Smooth muscle cell (in vitro differentiated cells): Measurements from ENCODE around the gene RPL12. TPM values are rescaled to one million over a fixed set of nuclear protein-coding genes. Genes with fewer than 3 reads are reported as not detected.

Experiments
- DNase-seq: peaks from one replicate; lab custom pipeline; 2025; ENCODE audit not compliant: unreplicated experiment; lab: John Stamatoyannopoulos, UW
- H2AFZ ChIP-seq: fragments of 200-600 bp; sonication (generic); 2 replicates; pipeline ENCODE4 v1.6.0; 2016; ENCODE audit warnings: antibody characterized with exemption, low read depth, mild to moderate bottlenecking
- H3F3A ChIP-seq: fragments of 200-600 bp; sonication (generic); 2 replicates; pipeline ENCODE4 v1.6.0; 2017; ENCODE audit warnings: antibody characterized with exemption, low read depth
- H3K27ac ChIP-seq: fragments of 200-600 bp; sonication (generic); 2 replicates; pipeline ENCODE4 v1.5.1; 2016; ENCODE audit warnings: low read depth, mild to moderate bottlenecking
- H3K27me3 ChIP-seq: fragments of 200-600 bp; sonication (generic); 2 replicates; pipeline ENCODE4 v1.6.1; 2016; ENCODE audit warnings: low read depth, mild to moderate bottlenecking
- H3K36me3 ChIP-seq: fragments of 200-600 bp; sonication (generic); 2 replicates; pipeline ENCODE4 v1.5.1; 2016; ENCODE audit warnings: low read depth
- H3K4me1 ChIP-seq: fragments of 200-600 bp; sonication (generic); 2 replicates; pipeline ENCODE4 v1.5.1; 2016; ENCODE audit warnings: low read depth
- H3K4me2 ChIP-seq: fragments of 200-600 bp; sonication (generic); 2 replicates; pipeline ENCODE4 v1.6.0; 2016; ENCODE audit warnings: mild to moderate bottlenecking
- H3K4me3 ChIP-seq: fragments of 200-600 bp; sonication (generic); 2 replicates; pipeline ENCODE4 v1.5.1; 2016; ENCODE audit warnings: mild to moderate bottlenecking
- H3K79me2 ChIP-seq: fragments of 200-600 bp; sonication (generic); 2 replicates; pipeline ENCODE4 v1.6.0; 2016; ENCODE audit warnings: low read depth, mild to moderate bottlenecking
- H3K9ac ChIP-seq: fragments of 200-600 bp; sonication (generic); 2 replicates; pipeline ENCODE4 v1.6.0; 2016; ENCODE audit warnings: low read depth
- H3K9me3 ChIP-seq: fragments of 200-600 bp; sonication (generic); replicated peaks from 2 replicates; pipeline ENCODE4 v1.5.1; 2016; ENCODE audit warnings: low read depth
- H4K20me1 ChIP-seq: fragments of 200-600 bp; sonication (generic); 2 replicates; pipeline ENCODE4 v1.6.0; 2016; ENCODE audit warnings: low read depth
- WGBS: methylation state at CpG from one replicate; pipeline ENCODE4 v1.1.7; 2016; ENCODE audit warnings: low lambda C conversion rate; 5-methylcytosine and 5-hydroxymethylcytosine counted together
- polyA plus RNA-seq: library from polyadenylated mRNA; unstranded; fragments of >200 nt; fragmentation: Nextera tagmentation; extraction: Ambion mirVana; gene quantifications from 2 replicates; pipeline ENCODE4 v1.2.1, GENCODE V29; 2016
- total RNA-seq: library from RNA; depleted of rRNA; stranded (reverse); fragments of >200 nt; gene quantifications from 2 replicates; pipeline ENCODE4 v1.2.3, GENCODE V29; 2014
- TF ChIP-seq, protein P1 (sequence below): fragments of 200-600 bp; sonication (generic); IDR thresholded peaks from 2 replicates; pipeline ENCODE4 v1.5.1; 2017; ENCODE audit warnings: borderline replicate concordance, mild to moderate bottlenecking, antibody characterized with exemption; ENCODE audit not compliant: insufficient read depth, poor library complexity, severe bottlenecking

The RPL12 gene
- total and polyA plus RNA-seq, 2 experiments from 2014 or later: 371 to 1,296 TPM

DNA sequence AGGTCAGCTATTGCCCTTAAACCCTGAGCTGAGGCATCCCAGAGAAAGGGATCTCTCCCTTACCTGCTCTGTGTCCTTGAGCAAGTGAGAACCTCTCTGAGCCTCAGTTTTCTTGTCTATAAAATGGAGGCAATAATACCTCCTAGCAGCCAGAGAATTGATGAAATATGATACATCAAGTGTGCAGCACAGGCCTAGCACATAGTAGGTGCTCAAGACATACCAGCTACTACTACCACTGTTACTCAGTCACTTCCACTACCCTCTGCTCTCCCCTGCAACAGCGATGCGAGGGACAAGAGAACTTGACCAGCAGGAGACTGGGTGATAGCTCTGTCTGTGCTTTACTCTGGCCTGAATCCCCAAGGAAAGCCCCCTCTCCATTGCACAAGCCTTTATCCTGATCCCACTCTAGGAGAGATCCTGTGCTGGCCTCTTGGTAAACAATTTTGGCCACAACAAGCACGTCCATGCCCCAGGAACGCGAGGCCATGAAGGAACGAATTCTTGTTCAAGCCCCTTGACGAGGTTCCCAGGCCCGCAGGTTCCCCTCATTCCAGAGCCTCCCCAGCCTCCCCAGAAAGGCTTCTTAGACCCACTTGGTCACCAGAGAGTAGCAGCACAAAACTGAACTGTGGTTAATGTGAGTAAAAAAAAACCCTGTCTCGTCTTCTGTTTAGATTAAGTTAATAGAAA, 39.5 kb upstream of the RPL12 start:
- Histone ChIP-seq H3K79me2 (no peaks in the 10 kb centered on the region), H4K20me1 (no peaks in the 10 kb centered on the region), H3K9me3 (no peaks in the 10 kb centered on the region), H3K4me2 (no peak overlapping the region), H3K27ac (no peak overlapping the region), H3K27me3 (no peaks in the 10 kb centered on the region), H3K4me3 (no peak overlapping the region), H3K4me1 (no peaks in the 10 kb centered on the region), H3K9ac (no peak overlapping the region), H3F3A (no peaks in the 10 kb centered on the region), H3K36me3 (no peaks in the 10 kb centered on the region), H2AFZ (no peak overlapping the region)
- TF ChIP-seq, protein P1, sequence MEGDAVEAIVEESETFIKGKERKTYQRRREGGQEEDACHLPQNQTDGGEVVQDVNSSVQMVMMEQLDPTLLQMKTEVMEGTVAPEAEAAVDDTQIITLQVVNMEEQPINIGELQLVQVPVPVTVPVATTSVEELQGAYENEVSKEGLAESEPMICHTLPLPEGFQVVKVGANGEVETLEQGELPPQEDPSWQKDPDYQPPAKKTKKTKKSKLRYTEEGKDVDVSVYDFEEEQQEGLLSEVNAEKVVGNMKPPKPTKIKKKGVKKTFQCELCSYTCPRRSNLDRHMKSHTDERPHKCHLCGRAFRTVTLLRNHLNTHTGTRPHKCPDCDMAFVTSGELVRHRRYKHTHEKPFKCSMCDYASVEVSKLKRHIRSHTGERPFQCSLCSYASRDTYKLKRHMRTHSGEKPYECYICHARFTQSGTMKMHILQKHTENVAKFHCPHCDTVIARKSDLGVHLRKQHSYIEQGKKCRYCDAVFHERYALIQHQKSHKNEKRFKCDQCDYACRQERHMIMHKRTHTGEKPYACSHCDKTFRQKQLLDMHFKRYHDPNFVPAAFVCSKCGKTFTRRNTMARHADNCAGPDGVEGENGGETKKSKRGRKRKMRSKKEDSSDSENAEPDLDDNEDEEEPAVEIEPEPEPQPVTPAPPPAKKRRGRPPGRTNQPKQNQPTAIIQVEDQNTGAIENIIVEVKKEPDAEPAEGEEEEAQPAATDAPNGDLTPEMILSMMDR: no peak
- 92% methylated on average over 9 of the region's 9 CpGs for WGBS
- DNase-seq: no peak

GRCh38 chr9:127489471-127490115, 38.4 kb upstream of the RPL12 start:
- no peak overlapping the region for H3K4me3 ChIP-seq
- H3K27ac ChIP-seq: no peak overlapping the region
- H3K4me1 ChIP-seq: no peaks in the 10 kb centered on the region
- WGBS: 73% methylated on average over 20 of the region's 22 CpGs
- DNase-seq: no peak
- no peak overlapping the region for H3K9ac ChIP-seq
- H3K9me3 ChIP-seq: no peaks in the 10 kb centered on the region
- H3F3A ChIP-seq: no peaks in the 10 kb centered on the region
- H2AFZ ChIP-seq: no peak overlapping the region
- H3K27me3 ChIP-seq: no peaks in the 10 kb centered on the region
- TF ChIP-seq, protein P1: no peak
- no peaks in the 10 kb centered on the region for H3K36me3 ChIP-seq
- H4K20me1 ChIP-seq: no peaks in the 10 kb centered on the region
- no peaks in the 10 kb centered on the region for H3K79me2 ChIP-seq
- H3K4me2 ChIP-seq: no peak overlapping the region

DNA sequence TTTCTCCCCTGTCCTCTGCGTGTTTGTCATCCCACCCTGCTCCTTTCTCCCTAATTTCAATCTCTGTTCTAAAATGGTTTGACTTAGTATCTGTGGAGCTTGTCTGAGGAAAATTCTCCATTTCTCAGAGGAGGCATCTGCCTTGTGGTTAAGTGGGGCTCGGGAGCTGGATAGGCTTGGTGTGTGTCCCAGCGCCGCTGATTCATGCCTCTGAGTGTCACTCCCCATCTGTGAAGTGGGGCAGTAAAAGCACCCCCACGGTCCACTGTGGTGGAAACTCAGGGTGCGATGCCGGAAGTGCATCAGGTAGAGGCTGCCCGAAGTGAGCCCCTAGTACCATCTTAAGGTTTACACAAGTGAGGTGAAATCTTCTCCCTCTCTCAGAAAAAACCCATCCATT, 37.7 kb upstream of the RPL12 start:
- H3K9me3 ChIP-seq: no peaks in the 10 kb centered on the region
- no peak overlapping the region for H3K9ac ChIP-seq
- no peak overlapping the region for H2AFZ ChIP-seq
- H3K36me3 ChIP-seq: no peaks in the 10 kb centered on the region
- no peaks in the 10 kb centered on the region for H3F3A ChIP-seq
- H3K4me3 ChIP-seq: no peak overlapping the region
- no peaks in the 10 kb centered on the region for H3K27me3 ChIP-seq
- no peaks in the 10 kb centered on the region for H3K79me2 ChIP-seq
- no peak overlapping the region for H3K27ac ChIP-seq
- TF ChIP-seq, protein P1: no peak
- H3K4me2 ChIP-seq: no peak overlapping the region
- H3K4me1 ChIP-seq: no peaks in the 10 kb centered on the region
- DNase-seq: no peak
- H4K20me1 ChIP-seq: no peaks in the 10 kb centered on the region
- WGBS: 89% methylated on average over 8 of the region's 8 CpGs
